HG02870 (cell line): ENCODE results near the gene CFAP77.

Source experiments
- ATAC-seq: cut with Tn5 transposase; IDR thresholded peaks from one replicate; pipeline ENCODE4 v1.9.1; 2021; ENCODE audit warnings: mild to moderate bottlenecking, moderate library complexity; ENCODE audit not compliant: unreplicated experiment

CFAP77 gene

GRCh38 chr9:132407196-132407595, 2.8 kb upstream of the CFAP77 start:
- no peak for ATAC-seq

- no peak for ATAC-seq
These were observed 1.5 kb upstream of the CFAP77 start for GRCh38 chr9:132408521-132408920.

GRCh38 chr9:132410642-132411041, 631 bp downstream of the CFAP77 start:
- no peak for ATAC-seq

GRCh38 chr9:132411091-132411508, 1.1 kb downstream of the CFAP77 start:
- ATAC-seq, result no peak

- no peak for ATAC-seq
These were observed 2.1 kb downstream of the CFAP77 start for GRCh38 chr9:132412089-132412488.

GRCh38 chr9:132413926-132414325, 3.9 kb downstream of the CFAP77 start:
- no peak for ATAC-seq

- no peak for ATAC-seq
These were observed 4.7 kb downstream of the CFAP77 start for GRCh38 chr9:132414731-132415130.

- ATAC-seq, result no peak
These were observed 5.2 kb downstream of the CFAP77 start for GRCh38 chr9:132415181-132415580.

GRCh38 chr9:132418726-132419363, 8.8 kb downstream of the CFAP77 start:
- no peak for ATAC-seq

- ATAC-seq, result no peak
These were observed 12.6 kb downstream of the CFAP77 start for GRCh38 chr9:132422574-132422973.

- ATAC-seq, result no peak
These were observed 13.5 kb downstream of the CFAP77 start for GRCh38 chr9:132423503-132423902.

GRCh38 chr9:132424857-132425674, 15.1 kb downstream of the CFAP77 start:
- ATAC-seq, result no peak

GRCh38 chr9:132425675-132426062, 15.7 kb downstream of the CFAP77 start:
- no peak for ATAC-seq

- no peak for ATAC-seq
These were observed 16.8 kb downstream of the CFAP77 start for GRCh38 chr9:132426639-132427414.

GRCh38 chr9:132430998-132431397, 21.0 kb downstream of the CFAP77 start:
- ATAC-seq, result no peak

- no peak for ATAC-seq
These were observed 24.9 kb downstream of the CFAP77 start for GRCh38 chr9:132434881-132435280.

GRCh38 chr9:132439153-132439552, 29.1 kb downstream of the CFAP77 start:
- no peak for ATAC-seq

GRCh38 chr9:132440735-132441134, 30.7 kb downstream of the CFAP77 start:
- no peak for ATAC-seq

- no peak for ATAC-seq
These were observed 31.4 kb downstream of the CFAP77 start for GRCh38 chr9:132441404-132441803.

- no peak for ATAC-seq
These were observed 34.1 kb downstream of the CFAP77 start for GRCh38 chr9:132443951-132444607.

GRCh38 chr9:132446887-132447286, 36.9 kb downstream of the CFAP77 start:
- ATAC-seq, result no peak
